ENCODE measurements around the gene PTRH2. TPM values are rescaled to one million over a fixed set of nuclear protein-coding genes. Genes with fewer than 3 reads are reported as not detected.

PTRH2 gene
- total RNA-seq, 1 experiment from 2014 or later, result 39.1 TPM

DNA sequence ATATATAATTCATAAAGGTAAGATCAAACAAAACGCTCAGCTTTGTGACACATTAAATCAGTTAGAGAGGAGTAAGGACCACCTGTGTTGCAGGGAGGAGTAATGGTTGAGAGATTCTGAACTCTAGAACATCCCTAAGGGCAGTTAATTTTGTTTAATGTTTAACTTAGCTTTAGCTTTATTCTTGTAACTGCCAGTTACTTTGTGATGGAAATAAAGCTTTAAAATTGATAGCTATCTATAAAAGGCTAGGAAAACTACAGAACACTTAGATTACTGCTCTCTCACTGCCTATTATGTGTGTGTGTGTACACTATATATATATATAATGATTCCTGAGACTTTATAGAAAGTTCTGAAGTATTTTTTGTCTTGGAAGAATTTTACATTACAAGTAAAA is 37.8 kb downstream of the PTRH2 start:
- no peak for DNase-seq (ENCODE audit: low read depth)

DNA sequence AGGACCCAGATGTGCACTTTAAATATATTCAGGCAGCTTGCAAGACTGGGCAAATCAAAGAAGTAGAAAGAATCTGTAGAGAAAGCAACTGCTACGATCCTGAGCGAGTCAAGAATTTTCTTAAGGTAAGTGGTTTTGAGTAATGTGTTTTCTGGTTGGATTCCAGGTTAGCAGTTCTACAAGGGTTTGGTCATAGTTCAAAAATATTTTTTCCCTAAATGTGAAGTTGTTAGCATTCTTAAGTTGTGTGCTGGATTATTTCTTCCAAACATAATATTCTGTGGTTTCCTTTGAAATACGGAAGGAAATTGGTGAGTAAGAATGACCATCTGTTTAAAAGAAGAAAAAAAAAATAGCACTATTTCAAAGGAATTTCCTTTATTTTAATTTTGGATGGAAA is 38.4 kb downstream of the PTRH2 start:
- DNase-seq (ENCODE audit: low read depth), result peak; percentile 51

- DNase-seq (ENCODE audit: low read depth), result no peak
These were observed 41.0 kb downstream of the PTRH2 start for GRCh38 chr17:59666235-59666634.

- peak; percentile 41 for DNase-seq (ENCODE audit: low read depth)
These were observed 50.6 kb downstream of the PTRH2 start for GRCh38 chr17:59656624-59657023.

DNA sequence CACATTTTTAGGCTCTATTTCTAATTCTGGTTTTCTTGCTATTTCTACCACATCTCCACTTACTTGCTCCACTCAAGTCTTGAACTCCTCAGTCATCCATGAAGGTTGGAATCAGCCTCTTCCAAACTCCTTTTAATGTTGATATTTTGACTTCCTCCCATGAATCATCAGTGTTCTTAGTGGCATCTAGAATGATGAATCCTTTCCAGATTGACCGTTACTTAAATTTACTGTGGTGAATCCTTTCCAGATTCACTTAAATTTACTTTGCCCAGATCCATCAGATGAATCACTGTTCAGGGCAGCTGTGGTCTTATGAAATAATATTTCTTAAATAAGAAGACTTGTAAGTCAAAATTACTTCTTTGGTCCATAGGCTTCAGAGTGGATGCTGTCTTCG is 55.1 kb downstream of the PTRH2 start:
- DNase-seq (ENCODE audit: low read depth), result no peak

DNA sequence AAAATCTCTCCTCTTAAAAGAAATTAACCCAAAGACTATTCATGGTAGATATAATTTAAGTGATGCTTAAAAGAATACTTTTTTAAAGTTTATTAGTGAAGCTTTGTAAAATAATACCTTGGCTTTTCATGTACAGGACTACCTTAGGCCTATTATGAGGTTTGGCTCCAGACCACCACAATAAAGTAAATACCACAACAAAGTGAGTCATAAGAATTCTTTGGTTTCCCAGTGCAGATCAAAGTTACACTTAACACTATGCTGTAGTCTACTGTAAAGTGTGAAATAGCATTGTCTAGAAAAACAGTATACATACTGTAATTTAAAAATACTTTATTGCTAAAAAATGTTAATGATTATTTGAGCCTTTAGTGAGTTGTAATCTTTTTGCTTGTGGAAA is 55.9 kb downstream of the PTRH2 start:
- peak; percentile 8 for DNase-seq (ENCODE audit: low read depth)

DNA sequence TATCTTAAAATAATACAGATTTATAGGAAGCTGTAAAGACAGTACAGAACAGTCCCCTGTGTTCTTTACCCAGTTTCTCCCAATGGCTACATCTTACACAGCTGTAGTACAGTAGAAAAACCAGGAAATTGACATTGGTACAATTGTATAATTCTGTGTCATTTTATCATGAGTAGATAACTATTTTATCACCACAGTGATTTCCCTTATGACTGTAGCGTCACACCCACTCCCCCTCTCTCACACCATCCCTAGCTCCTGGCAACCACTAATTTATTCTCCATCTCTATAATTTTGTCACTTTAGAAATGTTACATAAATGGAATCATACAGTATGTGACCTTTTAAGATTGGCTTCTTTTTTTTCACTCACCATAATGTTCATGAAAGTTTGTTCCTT is 56.6 kb downstream of the PTRH2 start:
- DNase-seq (ENCODE audit: low read depth), result no peak

DNA sequence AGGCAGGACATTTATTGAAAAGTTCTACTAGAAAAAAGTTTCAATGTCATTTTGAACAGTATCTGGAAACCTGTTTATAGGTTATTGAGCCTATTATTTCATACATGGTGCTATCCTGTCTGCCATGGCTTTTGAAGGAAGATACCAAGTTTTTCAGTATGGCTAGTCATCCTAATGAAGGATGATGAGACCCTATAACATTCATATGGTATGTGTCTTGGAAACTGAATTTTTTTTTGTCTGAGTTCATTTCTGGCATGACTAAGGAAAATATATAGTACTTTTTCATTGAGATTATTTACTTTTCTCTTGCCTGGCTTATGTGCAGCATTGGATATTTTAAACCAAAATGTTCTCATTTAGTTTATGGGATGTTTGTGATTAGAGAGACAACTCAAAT is 57.3 kb downstream of the PTRH2 start:
- no peak for DNase-seq (ENCODE audit: low read depth)

Other genes starting within 250 kb of the PTRH2 start
- 22.6 and 29.2 TPM in 2 replicates for gene DHX40, start 141.8 kb downstream of the PTRH2 start, total RNA-seq (2014; rRNA removed; shearing (Covaris generic))
- 226 and 228 TPM in 2 replicates for gene CLTC, start 87.5 kb downstream of the PTRH2 start, total RNA-seq (2014; rRNA removed; shearing (Covaris generic))
- gene VMP1, start 224 bp upstream of the PTRH2 start, total RNA-seq (2014; rRNA removed; shearing (Covaris generic)), result 172 and 212 TPM in 2 replicates
- 16.4 and 19.8 TPM in 2 replicates for gene TUBD1, start 185.5 kb upstream of the PTRH2 start, total RNA-seq (2014; rRNA removed; shearing (Covaris generic))
- gene RPS6KB1, start 185.7 kb upstream of the PTRH2 start, total RNA-seq (2014; rRNA removed; shearing (Covaris generic)), result 14.4 and 16.1 TPM in 2 replicates